HUES64 (cell line): ENCODE results near the gene MT1B. TPM values are rescaled to one million over a fixed set of nuclear protein-coding genes. Genes with fewer than 3 reads are reported as not detected.
A peak's percentile ranks its signal among the peaks of the same experiment; 100 is the strongest.

Experiments used
- H3K27ac ChIP-seq: 2 replicates; pipeline ENCODE4 v1.7.0; 2013; ENCODE audit warnings: low read depth, low read length, inconsistent platforms
- H3K27me3 ChIP-seq: 2 replicates; pipeline ENCODE4 v1.6.1; 2013; ENCODE audit warnings: mild to moderate bottlenecking, low read length; ENCODE audit not compliant: insufficient read depth
- H3K36me3 ChIP-seq: 2 replicates; pipeline ENCODE4 v1.6.1; 2013; ENCODE audit warnings: mild to moderate bottlenecking, low read length; ENCODE audit not compliant: insufficient read depth
- H3K4me1 ChIP-seq: 2 replicates; pipeline ENCODE4 v1.6.1; 2013; ENCODE audit warnings: mild to moderate bottlenecking, low read length, moderate library complexity; ENCODE audit not compliant: insufficient read depth
- H3K4me3 ChIP-seq: 2 replicates; pipeline ENCODE4 v1.5.1; 2013; ENCODE audit warnings: mild to moderate bottlenecking, low read length, moderate library complexity
- H3K9ac ChIP-seq: 2 replicates; pipeline ENCODE4 v1.6.1; 2013; ENCODE audit warnings: mild to moderate bottlenecking, low read depth, low read length
- H3K9me3 ChIP-seq: 2 replicates; pipeline ENCODE4 v1.6.1; 2013; ENCODE audit warnings: low read depth, low read length; ENCODE audit not compliant: insufficient read depth
- WGBS: fragments of 150-250, 120-280 bp; methylation state at CpG from one replicate; pipeline ENCODE4 v1.1.7; 2013; ENCODE audit warnings: missing lambda C conversion rate; 5-methylcytosine and 5-hydroxymethylcytosine counted together
- polyA plus RNA-seq, 2 experiments: library from polyadenylated mRNA; stranded (reverse); fragments of 50-300 nt; gene quantifications; one replicate each; pipeline ENCODE4 v1.2.3, GENCODE V29; 2013

MT1B gene
- not detected for polyA plus RNA-seq (2013, experiment 1 of 2)
- polyA plus RNA-seq (2013, experiment 2 of 2) = not detected

DNA sequence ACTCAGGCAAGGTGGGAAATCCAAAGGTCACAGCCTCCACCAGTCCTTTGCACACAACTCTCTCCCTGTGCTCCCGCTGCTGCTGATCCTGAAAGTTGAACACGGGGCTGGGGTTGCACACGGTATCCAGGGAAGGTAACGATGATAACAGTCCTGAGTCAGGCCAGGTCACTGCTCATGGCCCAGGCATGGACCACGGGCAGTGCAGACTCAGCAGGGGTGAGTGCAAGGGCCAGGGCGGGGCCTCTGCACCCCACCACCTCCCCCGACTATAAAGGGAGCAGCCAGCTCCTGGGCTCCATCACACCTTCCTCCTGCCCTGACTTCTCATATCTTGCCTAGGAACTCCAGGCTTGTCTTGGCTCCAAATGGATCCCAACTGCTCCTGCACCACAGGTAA is at the start of gene MT1B:
TSS of gene MT1B (plus strand) at position 301 of the 400 bp plus-strand sequence. CDS start at position 369, 68 bp downstream.
- Histone ChIP-seq H3K27ac (no peak within 1 kb of the TSS), H3K9ac (no peak within 1 kb of the TSS), H3K36me3 (no peaks in the 10 kb centered on the region), H3K9me3 (no peaks in the 10 kb centered on the region), H3K4me1 (no peaks in the 10 kb centered on the region), H3K4me3 (no peak within 1 kb of the TSS), H3K27me3 (peaks cover 90% of the 10 kb centered on the region)
- 77% methylated on average over 7 of the region's 7 CpGs for WGBS

DNA sequence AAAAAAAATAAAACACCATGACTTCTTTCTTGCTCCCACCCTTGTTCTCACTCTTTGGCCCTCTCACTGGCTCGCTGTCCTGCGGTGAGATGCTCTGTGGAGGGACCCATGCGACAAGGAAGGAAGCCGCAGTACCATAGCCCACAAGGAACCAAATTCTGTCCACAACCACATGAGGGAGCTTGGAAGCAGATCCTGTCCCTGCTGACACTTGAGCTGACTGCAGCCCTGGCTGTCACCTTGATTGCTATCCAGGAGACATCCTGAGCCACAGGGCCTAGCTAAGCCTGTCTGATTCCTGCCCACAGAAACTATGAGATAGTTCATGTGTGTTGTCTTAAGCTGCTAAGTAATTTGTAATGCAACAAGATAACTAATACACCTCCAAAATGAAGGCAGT is 48.1 kb upstream of the MT1B start:
- peaks cover 3% of the 10 kb centered on the region for H3K4me1 ChIP-seq
- WGBS = 53% methylated on average over 4 of the region's 4 CpGs

DNA sequence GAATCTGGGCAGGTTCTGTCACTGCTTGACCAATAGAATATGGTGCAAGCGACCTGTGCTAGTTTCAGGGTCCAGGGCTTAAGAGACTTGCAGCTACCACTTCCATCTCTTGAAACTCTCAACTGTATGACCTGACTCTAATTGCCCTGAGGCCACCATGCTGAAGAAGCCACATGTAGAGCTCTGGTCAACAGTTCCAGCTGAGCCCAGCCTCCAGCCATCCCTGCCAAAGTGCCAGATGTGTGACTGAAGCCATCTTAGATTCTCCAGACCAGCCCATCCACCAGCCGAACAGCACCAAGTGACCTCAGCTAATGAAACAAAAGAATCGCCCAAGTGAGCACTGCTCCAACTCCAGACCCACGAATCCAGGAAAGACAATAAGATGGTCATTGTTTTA is 46.7 kb upstream of the MT1B start:
- Histone ChIP-seq H3K9ac (no peak overlapping the region), H3K27me3 (peaks cover 58% of the 10 kb centered on the region), H3K27ac (no peak overlapping the region), H3K36me3 (no peaks in the 10 kb centered on the region), H3K4me3 (no peak overlapping the region), H3K4me1 (peaks cover 11% of the 10 kb centered on the region), H3K9me3 (no peaks in the 10 kb centered on the region)
- 92% methylated on average over 4 of the region's 4 CpGs for WGBS

More for the DNA sequence above, 48.1 kb upstream of the MT1B start:
- Histone ChIP-seq H3K9me3 (no peaks in the 10 kb centered on the region), H3K27ac (no peak overlapping the region), H3K27me3 (peaks cover 44% of the 10 kb centered on the region), H3K4me3 (no peak overlapping the region), H3K36me3 (no peaks in the 10 kb centered on the region), H3K9ac (no peak overlapping the region)

DNA sequence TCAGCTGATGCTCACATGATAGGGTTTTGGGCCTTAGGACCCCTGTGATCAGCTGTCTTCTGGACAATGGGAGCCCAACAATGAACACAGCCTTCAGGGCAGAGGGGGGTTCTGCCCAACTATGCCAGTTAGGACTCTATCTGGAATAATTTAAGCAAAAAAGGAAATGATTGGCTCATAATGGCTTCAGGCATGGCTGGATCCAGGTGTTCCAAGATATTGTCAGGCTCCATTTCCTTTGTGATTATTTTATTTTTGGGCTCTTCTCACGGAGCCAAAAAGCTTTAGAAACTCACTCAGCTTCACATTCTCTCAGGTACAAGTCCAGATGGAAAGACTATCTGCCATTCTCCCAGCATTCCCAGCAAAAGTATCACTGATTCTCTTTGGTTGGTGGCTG is 46.2 kb upstream of the MT1B start:
- 80% methylated on average over 1 of the region's 1 CpG for WGBS
- peaks cover 61% of the 10 kb centered on the region for H3K27me3 ChIP-seq
- H3K27ac ChIP-seq = no peak overlapping the region
- H3K9me3 ChIP-seq = no peaks in the 10 kb centered on the region
- H3K9ac ChIP-seq = no peak overlapping the region
- H3K4me3 ChIP-seq = no peak overlapping the region
- H3K4me1 ChIP-seq = peaks cover 16% of the 10 kb centered on the region
- no peaks in the 10 kb centered on the region for H3K36me3 ChIP-seq

DNA sequence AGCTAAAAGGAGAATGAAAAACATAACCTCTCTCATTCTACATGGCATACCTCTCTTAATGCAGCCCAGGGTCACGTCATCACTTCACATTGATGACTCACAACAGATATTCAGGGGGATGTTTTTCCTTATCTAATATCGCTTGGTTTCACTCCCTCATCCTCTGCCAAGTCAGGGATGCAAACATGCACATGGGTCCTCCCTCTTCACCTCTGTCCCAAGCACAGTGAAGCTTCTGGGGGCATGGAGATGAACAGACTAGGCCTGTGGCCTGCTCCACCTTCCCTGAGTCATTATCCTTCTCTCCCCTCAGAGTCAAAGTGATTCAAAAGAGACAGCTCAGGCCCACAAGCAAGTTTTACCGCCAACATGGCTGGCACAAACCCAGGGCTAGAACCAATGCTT is 45.6 kb upstream of the MT1B start:
- WGBS = 88% methylated on average over 3 of the region's 3 CpGs
- H3K4me1 ChIP-seq = peaks cover 18% of the 10 kb centered on the region
- peaks cover 67% of the 10 kb centered on the region for H3K27me3 ChIP-seq
- no peaks in the 10 kb centered on the region for H3K36me3 ChIP-seq
- H3K27ac ChIP-seq = no peak overlapping the region
- H3K9me3 ChIP-seq = no peaks in the 10 kb centered on the region
- no peak overlapping the region for H3K4me3 ChIP-seq
- no peak overlapping the region for H3K9ac ChIP-seq

DNA sequence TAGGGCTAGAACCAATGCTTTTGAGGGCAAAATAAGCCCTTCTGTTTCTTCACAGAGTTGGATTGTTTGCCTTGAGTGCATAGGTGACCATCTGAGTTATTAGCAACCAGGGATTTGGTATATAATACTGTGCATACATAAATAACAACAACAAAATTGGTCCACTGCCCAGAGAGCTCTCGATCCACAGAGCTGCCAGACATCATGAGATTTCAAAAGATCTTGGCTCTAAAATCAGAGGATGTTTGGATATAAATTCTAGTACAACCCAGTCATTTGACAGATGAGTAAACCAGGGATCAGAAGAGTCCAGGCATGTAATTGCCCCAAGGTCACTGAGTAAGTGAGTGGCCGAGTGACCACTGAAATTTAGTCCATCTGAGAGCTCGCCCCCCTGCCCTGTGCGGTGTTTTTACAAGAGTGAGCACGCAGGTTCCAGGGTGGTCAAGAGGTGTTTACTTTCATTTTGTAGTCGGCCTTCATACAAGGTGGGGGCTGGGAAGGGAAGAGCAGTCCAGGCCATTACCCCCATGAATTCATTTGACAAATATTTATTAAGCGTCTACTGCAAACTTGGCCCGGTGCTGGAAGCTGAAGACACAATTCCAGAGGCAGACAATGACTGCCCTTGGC is 45.1 kb upstream of the MT1B start:
- Histone ChIP-seq H3K4me3 (no peak overlapping the region), H3K9ac (no peak overlapping the region), H3K36me3 (no peaks in the 10 kb centered on the region), H3K9me3 (no peaks in the 10 kb centered on the region), H3K27ac (no peak overlapping the region), H3K27me3 (peaks cover 72% of the 10 kb centered on the region), H3K4me1 (peaks cover 18% of the 10 kb centered on the region)
- WGBS = 87% methylated on average over 8 of the region's 8 CpGs

DNA sequence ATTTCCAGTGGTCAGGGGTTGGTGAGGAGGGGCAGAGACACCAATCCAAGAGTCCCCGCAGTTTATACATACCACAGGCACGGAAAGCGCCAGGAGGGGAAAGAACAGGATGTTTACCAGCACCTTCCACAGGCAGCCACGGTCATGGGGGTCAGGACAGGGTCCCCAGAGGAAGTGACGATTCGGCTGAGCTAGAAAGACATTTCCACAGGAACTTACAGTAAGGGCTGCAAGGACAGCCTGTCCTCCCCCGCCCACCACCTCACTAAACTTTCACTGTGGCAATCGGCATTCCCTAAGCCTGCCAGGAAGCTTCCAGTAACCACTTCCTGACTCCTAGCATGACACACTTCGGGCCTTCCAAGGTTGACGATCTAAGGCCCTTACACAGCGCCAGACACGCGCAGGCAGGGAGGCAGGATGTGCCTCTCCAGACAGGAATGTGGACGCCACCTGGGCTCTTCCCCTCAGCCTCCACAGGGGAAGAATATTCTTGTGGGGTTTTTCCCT is 44.5 kb upstream of the MT1B start:
- H3K4me3 ChIP-seq = no peak overlapping the region
- H3K36me3 ChIP-seq = no peaks in the 10 kb centered on the region
- 71% methylated on average over 14 of the region's 14 CpGs for WGBS
- peaks cover 75% of the 10 kb centered on the region for H3K27me3 ChIP-seq
- no peak overlapping the region for H3K27ac ChIP-seq
- H3K4me1 ChIP-seq = peaks cover 18% of the 10 kb centered on the region
- H3K9ac ChIP-seq = no peak overlapping the region
- H3K9me3 ChIP-seq = no peaks in the 10 kb centered on the region

DNA sequence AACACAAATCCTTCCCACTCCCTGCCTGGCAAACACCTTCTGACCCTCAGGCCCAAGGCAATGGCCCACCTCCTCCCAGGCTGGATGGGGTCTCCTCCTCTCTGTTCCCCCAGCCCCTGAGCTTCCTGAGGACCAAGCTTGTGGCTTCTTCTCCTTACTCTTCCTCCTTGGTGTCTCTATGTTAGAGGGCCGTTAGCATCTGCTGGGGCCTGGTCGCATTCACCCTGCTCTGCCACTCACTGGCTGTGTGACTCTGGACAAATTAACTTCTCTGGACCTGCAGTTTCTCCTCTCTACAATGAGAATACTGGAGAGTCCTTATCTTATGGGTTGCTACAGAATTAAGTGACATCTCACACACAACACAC is 44.0 kb upstream of the MT1B start:
- no peak overlapping the region for H3K27ac ChIP-seq
- peaks cover 18% of the 10 kb centered on the region for H3K4me1 ChIP-seq
- peak overlapping the region; percentile 53 for H3K4me3 ChIP-seq
- no peak overlapping the region for H3K9ac ChIP-seq
- H3K36me3 ChIP-seq = no peaks in the 10 kb centered on the region
- H3K9me3 ChIP-seq = no peaks in the 10 kb centered on the region
- peaks cover 79% of the 10 kb centered on the region for H3K27me3 ChIP-seq
- WGBS = 68% methylated on average over 2 of the region's 2 CpGs

DNA sequence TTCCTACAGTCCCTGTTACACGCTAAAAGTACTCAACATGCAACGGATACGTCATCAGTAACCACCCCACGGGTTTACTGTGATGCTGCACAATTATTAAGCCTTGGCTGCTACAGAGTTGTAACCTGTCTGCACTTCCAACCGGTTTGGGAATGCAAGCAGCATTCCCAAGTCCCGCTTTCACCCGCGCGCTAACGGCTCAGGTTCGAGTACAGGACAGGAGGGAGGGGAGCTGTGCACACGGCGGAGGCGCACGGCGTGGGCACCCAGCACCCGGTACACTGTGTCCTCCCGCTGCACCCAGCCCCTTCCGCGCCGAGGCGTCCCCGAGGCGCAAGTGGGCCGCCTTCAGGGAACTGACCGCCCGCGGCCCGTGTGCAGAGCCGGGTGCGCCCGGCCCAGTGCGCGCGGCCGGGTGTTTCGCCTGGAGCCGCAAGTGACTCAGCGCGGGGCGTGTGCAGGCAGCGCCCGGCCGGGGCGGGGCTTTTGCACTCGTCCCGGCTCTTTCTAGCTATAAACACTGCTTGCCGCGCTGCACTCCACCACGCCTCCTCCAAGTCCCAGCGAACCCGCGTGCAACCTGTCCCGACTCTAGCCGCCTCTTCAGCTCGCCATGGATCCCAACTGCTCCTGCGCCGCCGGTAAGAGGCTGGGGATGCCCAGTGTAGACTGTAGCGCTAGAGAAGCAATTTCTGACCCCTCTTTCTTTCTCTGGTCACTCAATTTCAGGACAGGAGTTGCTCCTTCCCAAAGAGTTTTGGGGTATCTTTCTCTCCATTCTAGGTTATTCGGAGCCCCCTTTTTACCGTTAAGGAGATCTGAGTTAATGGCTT is 43.4 kb upstream of the MT1B start, which contains the start of gene MT2A:
TSS of gene MT2A (plus strand) at position 542 of the 833 bp plus-strand sequence. CDS start at position 614, 72 bp downstream.
- Histone ChIP-seq H3K27ac (no peak within 1 kb of the TSS), H3K36me3 (no peaks in the 10 kb centered on the region), H3K9me3 (no peaks in the 10 kb centered on the region), H3K4me1 (peaks cover 18% of the 10 kb centered on the region), H3K27me3 (peaks cover 85% of the 10 kb centered on the region), H3K4me3 (peak within 1 kb of the TSS; percentile 53), H3K9ac (peak within 1 kb of the TSS; percentile 18; the same call in 1 of the 2 replicates)
- 6% methylated on average over 62 of the region's 62 CpGs for whole genome bisulfite sequencing

DNA sequence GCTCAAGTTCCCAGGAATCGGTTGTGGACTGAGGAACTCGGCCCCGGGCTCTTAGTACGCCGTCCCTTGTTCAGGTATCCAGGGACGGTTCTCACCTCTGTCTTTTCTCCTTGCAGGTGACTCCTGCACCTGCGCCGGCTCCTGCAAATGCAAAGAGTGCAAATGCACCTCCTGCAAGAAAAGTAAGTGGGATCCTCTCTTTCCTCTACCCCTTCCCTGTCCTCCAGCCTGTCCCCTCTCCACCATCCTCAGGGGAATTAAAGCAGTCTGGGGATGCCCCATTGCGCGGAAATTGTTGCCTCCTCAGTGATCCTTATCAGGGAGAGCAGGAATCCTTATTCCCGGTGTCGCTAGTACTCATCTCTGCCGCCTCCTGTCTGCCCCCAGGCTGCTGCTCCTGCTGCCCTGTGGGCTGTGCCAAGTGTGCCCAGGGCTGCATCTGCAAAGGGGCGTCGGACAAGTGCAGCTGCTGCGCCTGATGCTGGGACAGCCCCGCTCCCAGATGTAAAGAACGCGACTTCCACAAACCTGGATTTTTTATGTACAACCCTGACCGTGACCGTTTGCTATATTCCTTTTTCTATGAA is 42.7 kb upstream of the MT1B start:
- H3K4me1 ChIP-seq = peaks cover 18% of the 10 kb centered on the region
- no peaks in the 10 kb centered on the region for H3K9me3 ChIP-seq
- H3K27me3 ChIP-seq = peaks cover 92% of the 10 kb centered on the region
- H3K9ac ChIP-seq = no peak overlapping the region
- no peak overlapping the region for H3K27ac ChIP-seq
- WGBS = 3% methylated on average over 19 of the region's 21 CpGs
- no peaks in the 10 kb centered on the region for H3K36me3 ChIP-seq
- peak overlapping the region; percentile 53 for H3K4me3 ChIP-seq

DNA sequence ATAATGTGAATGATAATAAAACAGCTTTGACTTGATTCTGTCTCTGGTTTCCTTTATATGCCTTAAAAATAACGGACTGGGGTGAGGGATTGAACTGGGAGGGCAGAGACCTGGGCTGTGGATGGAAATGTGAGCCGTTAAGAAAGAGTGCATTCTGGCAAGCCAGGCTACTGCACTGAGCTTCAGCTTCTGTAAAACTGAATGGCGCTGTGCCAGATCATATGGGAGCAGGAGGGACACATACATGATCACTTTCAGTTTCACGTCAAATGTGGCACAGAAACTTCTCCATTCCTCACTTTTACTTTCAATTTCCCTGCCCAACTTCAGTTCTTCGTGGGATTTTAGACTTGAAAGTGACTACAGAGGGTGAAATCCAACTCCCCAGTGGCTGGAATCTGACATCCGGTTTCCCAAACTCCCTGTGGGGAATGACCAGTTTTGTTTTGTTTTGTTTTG is 42.2 kb upstream of the MT1B start:
- peaks cover 18% of the 10 kb centered on the region for H3K4me1 ChIP-seq
- no peak overlapping the region for H3K27ac ChIP-seq
- H3K27me3 ChIP-seq = peaks cover 96% of the 10 kb centered on the region
- WGBS = 5% methylated on average over 6 of the region's 6 CpGs
- H3K36me3 ChIP-seq = no peaks in the 10 kb centered on the region
- H3K9me3 ChIP-seq = no peaks in the 10 kb centered on the region
- no peak overlapping the region for H3K9ac ChIP-seq
- peak overlapping the region; percentile 53; the same call in 1 of the 2 replicates for H3K4me3 ChIP-seq
